Epithelial cell of prostate (primary cell): ENCODE results near the gene PSRC1.

ENCODE experiments used
- DNase-seq: peaks from one replicate; pipeline ENCODE4 v3.0.0-alpha.2; 2011; ENCODE audit warnings: low read depth, low spot score
- H3K27ac ChIP-seq: fragments of 450-650 bp; 2 replicates; pipeline ENCODE4 v1.5.1; 2017; ENCODE audit warnings: mild to moderate bottlenecking

The PSRC1 gene

GRCh38 chr1:109273570-109274288, 9.2 kb downstream of the PSRC1 start:
- no peak for DNase-seq
- peak overlapping the region; percentile 93 for H3K27ac ChIP-seq

DNA sequence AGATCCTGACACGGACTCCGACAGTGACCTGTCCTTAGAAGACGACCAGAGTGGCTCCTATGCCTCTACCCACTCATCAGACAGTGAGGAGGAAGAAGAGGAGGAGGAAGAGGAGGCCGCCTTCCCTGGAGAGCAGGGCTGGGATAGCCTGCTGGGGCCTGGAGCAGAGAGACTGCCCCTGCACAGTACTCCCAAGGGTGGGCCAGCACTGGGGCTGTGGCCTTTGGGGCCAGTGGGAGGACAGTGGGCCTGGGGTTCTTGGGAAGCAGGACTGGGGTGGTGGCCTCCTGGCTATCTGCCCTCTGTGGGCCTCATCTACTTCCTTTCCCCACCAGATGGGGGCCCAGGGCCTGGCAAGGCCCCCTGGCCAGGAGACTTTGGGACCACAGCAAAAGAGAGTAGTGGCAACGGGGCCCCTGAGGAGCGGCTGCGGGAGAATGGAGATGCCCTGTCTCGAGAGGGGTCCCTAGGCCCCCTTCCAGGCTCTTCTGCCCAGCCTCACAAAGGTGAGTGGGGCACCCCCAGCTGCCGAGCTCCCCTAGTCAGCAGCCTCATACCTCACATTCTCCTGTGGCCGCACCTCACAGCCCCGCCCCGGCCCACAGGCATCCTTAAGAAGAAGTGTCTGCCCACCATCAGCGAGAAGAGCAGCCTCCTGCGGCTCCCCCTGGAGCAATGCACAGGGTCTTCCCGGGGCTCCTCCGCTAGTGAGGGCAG, 10.0 kb downstream of the PSRC1 start:
- H3K27ac ChIP-seq = peak overlapping the region; percentile 93
- DNase-seq = no peak

DNA sequence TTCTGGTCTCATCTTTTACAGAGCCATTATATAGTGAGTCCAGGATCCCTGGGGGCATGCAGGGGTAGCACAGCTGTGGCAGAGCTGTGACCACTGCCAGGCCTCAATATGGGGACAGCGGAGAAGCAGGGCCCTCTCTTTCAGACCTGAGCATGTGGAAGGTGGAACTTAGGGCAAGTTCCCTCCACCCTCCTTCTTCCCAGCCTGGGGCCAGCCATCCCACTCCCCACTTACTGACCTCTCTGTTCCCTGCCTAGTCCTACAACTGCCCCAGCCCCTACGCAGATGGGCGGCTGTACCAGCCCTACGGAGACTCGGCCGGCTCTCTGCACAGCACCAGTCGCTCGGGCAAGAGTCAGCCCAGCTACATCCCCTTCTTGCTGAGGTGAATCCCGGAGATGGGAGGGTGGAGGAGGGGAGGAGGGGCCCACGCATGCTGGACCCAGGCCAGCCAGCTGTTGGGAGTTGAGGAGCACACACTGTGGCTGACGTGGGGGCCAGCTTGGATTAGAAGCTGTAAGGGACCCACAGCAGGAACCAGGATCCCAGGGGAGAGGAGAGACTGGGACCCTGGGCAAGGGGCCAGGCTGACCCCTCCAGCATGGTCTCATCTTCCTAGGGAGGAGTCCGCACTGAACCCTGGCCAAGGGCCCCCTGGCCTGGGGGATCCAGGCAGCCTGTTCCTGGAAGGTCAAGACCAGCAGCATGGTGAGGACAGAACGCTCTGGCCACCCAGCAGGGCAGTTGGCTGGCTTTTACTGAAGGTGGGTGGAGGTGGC, 10.7 kb downstream of the PSRC1 start:
- no peak for DNase-seq
- no peak overlapping the region for H3K27ac ChIP-seq

DNA sequence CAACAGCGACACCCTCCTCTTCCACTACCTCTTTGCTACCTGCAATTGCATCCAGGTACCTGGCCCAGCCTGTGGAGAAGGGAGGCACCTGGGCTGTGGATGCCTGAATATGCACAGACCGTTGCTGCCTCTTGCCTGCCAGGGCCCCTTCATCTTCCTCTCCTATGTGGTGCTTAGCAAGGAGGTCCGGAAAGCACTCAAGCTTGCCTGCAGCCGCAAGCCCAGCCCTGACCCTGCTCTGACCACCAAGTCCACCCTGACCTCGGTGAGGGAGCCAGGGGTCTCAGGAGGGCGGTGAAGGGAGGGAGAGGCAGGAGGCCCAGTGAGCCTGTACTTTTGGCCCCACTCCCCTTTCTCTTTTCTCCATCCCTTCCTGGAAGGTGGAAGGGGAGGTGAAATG, 11.5 kb downstream of the PSRC1 start:
- H3K27ac ChIP-seq = no peak overlapping the region
- DNase-seq = no peak

DNA sequence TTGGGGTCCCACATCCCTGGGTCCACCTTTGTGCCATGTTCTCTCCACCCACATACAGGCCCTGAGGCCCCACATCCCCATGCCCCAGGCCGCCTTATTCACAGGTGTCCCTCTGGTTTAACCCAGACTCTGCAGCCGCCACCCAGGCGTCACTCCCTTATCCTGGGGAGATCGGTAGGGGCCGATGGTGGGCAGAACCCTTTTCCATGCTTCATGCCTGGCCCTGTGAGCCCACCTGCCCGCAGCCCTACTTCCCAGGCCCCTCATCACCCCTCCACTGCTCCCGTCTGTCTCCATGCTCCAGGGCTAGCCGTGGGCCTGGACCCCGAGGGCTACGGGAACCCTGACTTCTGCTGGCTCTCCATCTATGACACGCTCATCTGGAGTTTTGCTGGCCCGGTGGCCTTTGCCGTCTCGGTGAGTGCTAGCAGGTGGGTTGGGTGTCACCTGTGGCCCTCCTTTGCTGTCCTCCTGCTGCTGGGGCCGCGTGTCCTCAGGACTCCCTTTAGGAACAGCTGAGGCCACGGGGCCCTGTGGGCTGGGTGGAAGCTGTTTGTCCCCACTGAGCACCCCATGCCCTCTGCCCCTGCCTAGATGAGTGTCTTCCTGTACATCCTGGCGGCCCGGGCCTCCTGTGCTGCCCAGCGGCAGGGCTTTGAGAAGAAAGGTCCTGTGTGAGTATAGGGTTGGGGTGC, 12.2 kb downstream of the PSRC1 start:
- no peak for DNase-seq
- H3K27ac ChIP-seq = no peak overlapping the region

- H3K27ac ChIP-seq = no peak overlapping the region
- DNase-seq = no peak
Measured at GRCh38 chr1:109269981-109270622, 12.8 kb downstream of the PSRC1 start.

DNA sequence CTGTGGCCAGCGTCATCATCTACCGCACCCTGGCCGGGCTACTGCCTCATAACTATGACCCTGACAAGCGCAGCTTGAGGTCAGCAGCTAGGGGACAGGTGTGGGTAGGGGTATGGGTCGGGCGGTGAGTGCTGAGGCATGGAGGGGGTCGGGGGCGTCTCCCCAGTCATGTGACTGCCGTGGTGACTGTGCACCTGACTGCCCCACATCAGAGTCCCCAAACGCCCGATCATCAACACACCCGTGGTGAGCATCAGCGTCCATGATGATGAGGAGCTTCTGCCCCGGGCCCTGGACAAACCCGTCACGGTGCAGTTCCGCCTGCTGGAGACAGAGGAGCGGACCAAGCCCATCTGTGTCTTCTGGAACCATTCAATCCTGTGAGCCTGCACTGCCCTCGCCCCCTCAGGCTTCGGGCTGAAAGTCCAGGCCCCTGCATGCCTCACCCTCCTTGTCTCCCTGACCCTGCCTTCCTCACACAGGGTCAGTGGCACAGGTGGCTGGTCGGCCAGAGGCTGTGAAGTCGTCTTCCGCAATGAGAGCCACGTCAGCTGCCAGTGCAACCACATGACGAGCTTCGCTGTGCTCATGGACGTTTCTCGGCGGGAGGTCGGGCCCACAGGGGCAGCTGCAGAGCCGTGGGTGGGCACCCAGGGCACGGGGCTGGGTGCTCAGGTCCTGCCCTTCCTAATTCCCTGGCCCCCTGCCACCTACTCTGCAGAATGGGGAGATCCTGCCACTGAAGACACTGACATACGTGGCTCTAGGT, 13.5 kb downstream of the PSRC1 start:
- H3K27ac ChIP-seq = no peak overlapping the region
- no peak for DNase-seq

- H3K27ac ChIP-seq = no peak overlapping the region
- DNase-seq = no peak
Measured at GRCh38 chr1:109268431-109269211, 14.3 kb downstream of the PSRC1 start.

DNA sequence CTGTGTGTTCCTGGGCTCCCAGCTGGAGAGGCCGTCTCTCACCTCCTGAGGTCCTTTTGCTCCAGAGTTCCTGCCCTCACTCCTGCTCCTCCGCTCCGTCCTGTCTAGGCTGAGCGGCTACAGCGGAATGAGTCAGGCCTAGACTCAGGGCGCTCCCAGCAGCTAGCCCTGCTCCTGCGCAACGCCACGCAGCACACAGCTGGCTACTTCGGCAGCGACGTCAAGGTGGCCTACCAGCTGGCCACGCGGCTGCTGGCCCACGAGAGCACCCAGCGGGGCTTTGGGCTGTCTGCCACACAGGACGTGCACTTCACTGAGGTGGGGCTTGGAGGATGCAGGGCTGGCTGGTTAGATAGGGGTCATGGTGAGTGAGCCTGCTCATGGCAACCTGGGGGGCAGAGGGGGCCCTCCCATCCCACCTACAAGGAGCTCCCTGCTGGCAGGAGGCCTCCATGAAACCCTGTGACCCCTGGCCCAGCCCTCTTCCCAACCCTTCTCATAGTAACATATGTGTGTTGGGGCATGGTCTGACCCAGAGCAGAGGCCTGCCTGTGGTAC, 15.1 kb downstream of the PSRC1 start:
- H3K27ac ChIP-seq = peak overlapping the region; percentile 63
- DNase-seq = no peak

GRCh38 chr1:109266965-109267364, 16.0 kb downstream of the PSRC1 start:
- H3K27ac ChIP-seq = peak overlapping the region; percentile 63
- DNase-seq = peak; percentile 82

DNA sequence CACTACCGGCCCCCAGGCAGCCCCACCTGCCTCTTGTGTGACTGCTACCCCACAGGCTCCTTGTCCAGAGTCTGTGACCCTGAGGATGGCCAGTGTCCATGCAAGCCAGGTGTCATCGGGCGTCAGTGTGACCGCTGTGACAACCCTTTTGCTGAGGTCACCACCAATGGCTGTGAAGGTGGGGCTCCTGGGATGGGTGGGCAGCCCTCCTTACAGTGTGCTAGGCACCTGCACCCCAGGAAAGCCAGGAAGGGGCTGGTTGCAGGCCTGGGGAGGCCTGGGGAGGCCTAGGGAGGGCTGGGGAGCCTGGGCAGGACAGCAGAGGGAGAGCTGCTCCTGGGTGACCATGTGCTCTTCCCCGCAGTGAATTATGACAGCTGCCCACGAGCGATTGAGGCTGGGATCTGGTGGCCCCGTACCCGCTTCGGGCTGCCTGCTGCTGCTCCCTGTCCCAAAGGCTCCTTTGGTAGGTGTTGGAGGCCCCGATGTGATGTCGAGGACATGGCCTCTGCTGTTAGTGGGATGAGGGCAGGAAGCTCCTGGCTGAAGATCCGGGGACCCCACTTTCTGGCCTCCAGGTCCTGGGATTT, 17.1 kb downstream of the PSRC1 start:
- H3K27ac ChIP-seq = no peak overlapping the region
- DNase-seq = no peak

DNA sequence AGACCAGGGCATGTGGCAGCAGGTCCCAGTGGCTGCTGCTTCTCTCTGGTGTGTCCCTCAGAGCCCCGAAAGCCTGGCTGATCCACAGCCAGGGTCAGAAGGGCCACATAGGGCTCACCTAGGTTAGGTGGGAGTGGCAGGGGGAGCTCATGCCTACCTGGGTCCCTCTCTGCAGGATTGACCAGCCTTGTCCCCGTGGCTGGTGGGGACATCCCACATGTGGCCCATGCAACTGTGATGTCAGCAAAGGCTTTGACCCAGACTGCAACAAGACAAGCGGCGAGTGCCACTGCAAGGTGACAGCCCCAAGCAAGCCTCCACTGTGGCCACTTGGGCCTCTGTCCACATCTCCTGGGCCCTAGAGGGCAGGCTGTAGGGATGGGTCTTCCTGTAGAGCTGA, 17.9 kb downstream of the PSRC1 start:
- H3K27ac ChIP-seq = no peak overlapping the region
- no peak for DNase-seq

- DNase-seq = no peak
- no peak overlapping the region for H3K27ac ChIP-seq
Measured at GRCh38 chr1:109264379-109264755, 18.6 kb downstream of the PSRC1 start.

DNA sequence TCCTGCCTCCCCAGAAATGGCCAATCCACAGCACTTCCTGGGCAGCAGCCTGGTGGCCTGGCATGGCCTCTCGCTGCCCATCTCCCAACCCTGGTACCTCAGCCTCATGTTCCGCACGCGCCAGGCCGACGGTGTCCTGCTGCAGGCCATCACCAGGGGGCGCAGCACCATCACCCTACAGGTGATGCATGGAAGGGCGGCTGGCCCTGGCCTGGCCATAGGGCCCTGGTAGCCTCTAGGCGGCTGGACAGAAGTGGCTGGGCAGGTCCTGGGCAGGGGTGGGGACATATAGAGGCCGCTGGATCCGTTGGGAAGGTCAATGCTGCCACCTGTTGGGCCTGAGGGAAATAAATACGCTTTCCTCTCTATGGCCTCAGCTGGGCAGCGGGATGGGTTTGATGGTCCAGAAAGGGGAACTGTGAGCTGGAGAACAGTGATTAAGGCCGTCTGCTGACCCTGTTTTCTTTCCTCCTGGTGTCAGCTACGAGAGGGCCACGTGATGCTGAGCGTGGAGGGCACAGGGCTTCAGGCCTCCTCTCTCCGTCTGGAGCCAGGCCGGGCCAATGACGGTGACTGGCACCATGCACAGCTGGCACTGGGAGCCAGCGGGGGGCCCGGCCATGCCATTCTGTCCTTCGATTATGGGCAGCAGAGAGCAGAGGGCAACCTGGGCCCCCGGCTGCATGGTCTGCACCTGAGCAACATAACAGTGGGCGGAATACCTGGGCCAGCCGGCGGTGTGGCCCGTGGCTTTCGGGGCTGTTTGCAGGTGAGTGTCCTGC, 19.2 kb downstream of the PSRC1 start:
- DNase-seq = peak; percentile 93
- peak overlapping the region; percentile 79 for H3K27ac ChIP-seq

DNA sequence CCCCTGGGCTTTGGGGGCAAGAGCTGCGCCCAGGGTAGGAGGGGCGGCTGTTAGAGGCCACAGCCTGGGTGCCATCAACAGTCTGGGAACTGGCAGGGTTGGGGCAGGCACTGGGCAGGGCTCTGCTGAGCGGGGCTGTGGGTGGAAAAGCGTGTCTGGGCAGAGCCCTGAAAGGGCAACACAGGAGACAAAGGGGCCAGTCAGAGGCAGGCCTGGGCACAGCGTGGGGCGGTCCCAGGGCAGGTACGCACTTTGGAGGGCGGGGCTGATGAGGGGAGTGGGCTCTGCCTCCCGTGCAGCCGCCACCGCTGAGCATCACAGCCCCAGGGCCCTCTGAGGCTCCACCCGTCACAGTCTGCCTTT, 19.7 kb downstream of the PSRC1 start:
- H3K27ac ChIP-seq = peak overlapping the region; percentile 79

DNA sequence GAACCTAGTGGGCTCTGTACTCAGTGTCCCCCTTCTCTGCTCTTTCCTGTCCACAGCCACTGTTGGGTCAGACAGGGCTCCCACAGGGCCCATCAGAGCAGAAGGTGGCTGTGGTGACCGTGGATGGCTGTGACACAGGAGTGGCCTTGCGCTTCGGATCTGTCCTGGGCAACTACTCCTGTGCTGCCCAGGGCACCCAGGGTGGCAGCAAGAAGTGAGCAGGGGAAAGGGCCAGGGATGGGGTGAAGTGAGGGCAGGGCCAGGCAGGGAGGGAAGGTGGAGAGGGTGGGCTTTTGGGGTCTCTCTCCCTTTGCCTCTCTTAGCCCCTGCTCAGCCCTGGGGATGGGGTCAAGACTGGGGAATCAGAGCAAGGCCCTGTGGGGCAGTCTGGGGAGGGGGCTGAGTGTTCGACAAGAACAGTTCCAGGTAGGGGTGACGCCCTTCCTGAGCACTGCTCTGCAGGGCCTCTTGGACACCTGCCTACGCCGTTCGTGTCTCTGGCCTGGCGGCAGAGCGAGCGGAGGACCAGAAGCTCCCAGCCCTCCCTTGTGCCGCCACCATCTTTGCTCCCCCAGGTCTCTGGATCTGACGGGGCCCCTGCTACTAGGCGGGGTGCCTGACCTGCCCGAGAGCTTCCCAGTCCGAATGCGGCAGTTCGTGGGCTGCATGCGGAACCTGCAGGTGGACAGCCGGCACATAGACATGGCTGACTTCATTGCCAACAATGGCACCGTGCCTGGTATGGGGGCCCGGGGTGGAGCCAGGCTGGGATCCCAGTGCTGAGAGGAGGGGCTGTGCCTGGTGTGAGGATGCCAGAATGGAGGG, 20.5 kb downstream of the PSRC1 start:
- H3K27ac ChIP-seq = peak overlapping the region; percentile 79
- DNase-seq = no peak

More for the DNA sequence above, 19.7 kb downstream of the PSRC1 start:
- DNase-seq = no peak
